Measurements from ENCODE around the gene CCNYL1. TPM values are rescaled to one million over a fixed set of nuclear protein-coding genes. Genes with fewer than 3 reads are reported as not detected.

The CCNYL1 gene
- total RNA-seq, 2 experiments from 2014 or later: 4.2 to 24.2 TPM

DNA sequence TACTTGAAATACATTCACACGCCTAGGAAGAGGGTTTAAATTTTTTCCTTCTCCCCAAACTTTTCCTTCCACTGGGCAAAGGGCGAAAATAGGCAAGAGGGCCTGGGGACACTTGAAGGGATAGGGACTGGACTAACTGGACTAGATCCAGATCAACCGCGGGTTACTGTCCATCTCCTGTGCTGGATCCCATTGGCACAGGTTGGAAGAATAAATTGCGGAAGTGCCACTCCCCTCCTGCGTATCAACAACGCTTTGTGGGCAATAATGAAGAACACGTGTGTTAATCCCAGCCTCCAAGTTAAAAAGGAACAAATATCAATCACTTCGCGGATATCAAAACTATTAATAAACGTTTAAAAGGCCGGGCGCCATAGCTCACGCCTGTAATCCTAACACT, 60.0 kb downstream of the CCNYL1 start:
- TF ChIP-seq EZH2phosphoT487 (IDR thresholded peaks at IDR 0.05; ENCODE audit: borderline replicate concordance, low read depth, low read length) (no peak), CTCF (conservative IDR thresholded peaks at IDR 0.05; ENCODE audit: low read length) (no peak)
- peaks cover 11% of the 10 kb centered on the region for H3K4me1 ChIP-seq (ENCODE audit: insufficient read depth, low read length, poor library complexity, severe bottlenecking)
- intact Hi-C loops (cut with micrococcal nuclease; ENCODE audit: unreplicated experiment): loop anchor here (5.0 kb wide), 1 partner anchor 59 kb away; the partner anchor contains the start of gene CCNYL1
- no peaks in the 10 kb centered on the region for H3K36me3 ChIP-seq (ENCODE audit: insufficient read depth, low read length)
- no peak overlapping the region for H3K4me3 ChIP-seq (ENCODE audit: low read depth, low read length, poor library complexity, severe bottlenecking)
- BruUV-seq (replicated peaks): no TSS peak
- H3K4me2 ChIP-seq (ENCODE audit: low read length): no peak overlapping the region
- POLR2A ChIA-PET: no interaction called here
- DNase-seq (ENCODE audit: low spot score): no peak
- no peak overlapping the region for H3K27ac ChIP-seq (ENCODE audit: low read depth, low read length, poor library complexity, severe bottlenecking)
- H4K20me1 ChIP-seq (ENCODE audit: insufficient read depth, low read length): no peaks in the 10 kb centered on the region
- H3K9me2 ChIP-seq (ENCODE audit: insufficient read depth, low read length): no peaks in the 10 kb centered on the region
- no peak overlapping the region for H2AFZ ChIP-seq (ENCODE audit: low read length)
- H3K9me3 ChIP-seq (ENCODE audit: low read length): no peaks in the 10 kb centered on the region
- H3K79me2 ChIP-seq (ENCODE audit: insufficient read depth, low read depth, low read length): no peaks in the 10 kb centered on the region
- CTCF ChIA-PET (ENCODE audit: unreplicated experiment): no interaction called here

DNA sequence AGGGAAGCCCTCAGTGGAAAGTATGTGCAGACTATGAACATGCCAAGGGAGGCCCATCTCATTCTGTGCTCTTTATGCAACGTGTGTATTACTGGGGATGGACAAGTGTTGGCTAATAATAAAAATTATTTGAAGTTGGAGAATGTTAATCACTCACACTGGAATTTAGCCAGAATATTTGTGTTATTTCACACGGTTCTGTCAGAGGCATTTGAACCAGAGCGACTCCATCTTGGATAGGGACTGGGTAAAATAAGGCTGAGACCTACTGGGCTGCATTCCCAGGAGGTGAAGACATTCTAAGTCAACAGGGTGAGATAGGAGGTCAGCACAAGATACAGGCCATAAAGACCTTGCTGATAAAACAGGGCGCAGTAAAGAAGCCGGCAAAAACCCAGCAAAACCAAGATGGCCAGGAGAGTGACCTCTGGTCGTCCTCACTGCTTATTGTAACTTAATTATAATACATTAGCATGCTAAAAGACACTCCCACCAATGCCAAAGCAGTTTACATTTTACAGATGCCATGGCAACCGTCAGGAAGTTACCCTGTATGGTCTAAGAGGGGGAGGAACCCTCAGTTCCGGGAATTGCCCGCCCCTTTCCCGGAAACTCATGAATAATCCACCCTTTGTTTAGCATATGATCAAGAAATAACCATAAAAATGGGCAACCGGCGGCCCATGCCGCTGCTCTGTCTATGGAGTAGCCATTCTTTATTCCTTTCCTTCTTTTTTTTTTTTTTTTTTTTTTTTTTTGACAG, 60.8 kb downstream of the CCNYL1 start:
- H2AFZ ChIP-seq (ENCODE audit: low read length): no peak overlapping the region
- H3K4me2 ChIP-seq (ENCODE audit: low read length): no peak overlapping the region
- CTCF ChIA-PET (ENCODE audit: unreplicated experiment): no interaction called here
- H3K4me1 ChIP-seq (ENCODE audit: insufficient read depth, low read length, poor library complexity, severe bottlenecking): peaks cover 11% of the 10 kb centered on the region
- POLR2A ChIA-PET: no interaction called here
- no peak overlapping the region for H3K4me3 ChIP-seq (ENCODE audit: low read depth, low read length, poor library complexity, severe bottlenecking)
- H3K36me3 ChIP-seq (ENCODE audit: insufficient read depth, low read length): no peaks in the 10 kb centered on the region
- H4K20me1 ChIP-seq (ENCODE audit: insufficient read depth, low read length): no peaks in the 10 kb centered on the region
- TF ChIP-seq CTCF (conservative IDR thresholded peaks at IDR 0.05; ENCODE audit: low read length) (no peak), EZH2phosphoT487 (IDR thresholded peaks at IDR 0.05; ENCODE audit: borderline replicate concordance, low read depth, low read length) (no peak)
- H3K9me2 ChIP-seq (ENCODE audit: insufficient read depth, low read length): no peaks in the 10 kb centered on the region
- no peaks in the 10 kb centered on the region for H3K9me3 ChIP-seq (ENCODE audit: low read length)
- no peak overlapping the region for H3K27ac ChIP-seq (ENCODE audit: low read depth, low read length, poor library complexity, severe bottlenecking)
- intact Hi-C loops (cut with micrococcal nuclease; ENCODE audit: unreplicated experiment): loop anchor here (5.0 kb wide), 1 partner anchor 60 kb away; the partner anchor contains the start of gene CCNYL1
- H3K79me2 ChIP-seq (ENCODE audit: insufficient read depth, low read depth, low read length): no peaks in the 10 kb centered on the region
- BruUV-seq (replicated peaks): no TSS peak
- no peak for DNase-seq (ENCODE audit: low spot score)

- Histone ChIP-seq H3K9me2 (ENCODE audit: insufficient read depth, low read length) (no peaks in the 10 kb centered on the region), H3K9me3 (ENCODE audit: low read length) (no peaks in the 10 kb centered on the region), H3K4me3 (ENCODE audit: low read depth, low read length, poor library complexity, severe bottlenecking) (no peak overlapping the region), H3K36me3 (ENCODE audit: insufficient read depth, low read length) (no peaks in the 10 kb centered on the region), H3K27ac (ENCODE audit: low read depth, low read length, poor library complexity, severe bottlenecking) (no peak overlapping the region), H3K79me2 (ENCODE audit: insufficient read depth, low read depth, low read length) (no peaks in the 10 kb centered on the region), H2AFZ (ENCODE audit: low read length) (no peak overlapping the region), H3K4me1 (ENCODE audit: insufficient read depth, low read length, poor library complexity, severe bottlenecking) (peaks cover 11% of the 10 kb centered on the region), H4K20me1 (ENCODE audit: insufficient read depth, low read length) (no peaks in the 10 kb centered on the region), H3K4me2 (ENCODE audit: low read length) (no peak overlapping the region)
- ChIA-PET POLR2A (interaction anchor here (0.7 kb wide), 1 partner anchor 160 kb away, joined by 4 read pairs; no protein-coding TSS in a partner anchor), CTCF (ENCODE audit: unreplicated experiment) (no interaction called here)
- TF ChIP-seq CTCF (conservative IDR thresholded peaks at IDR 0.05; ENCODE audit: low read length) (no peak), EZH2phosphoT487 (IDR thresholded peaks at IDR 0.05; ENCODE audit: borderline replicate concordance, low read depth, low read length) (no peak)
- no peak for DNase-seq (ENCODE audit: low spot score)
- no TSS peak for BruUV-seq (replicated peaks)
- intact Hi-C loops (cut with micrococcal nuclease; ENCODE audit: unreplicated experiment): loop anchor here (5.0 kb wide), 1 partner anchor 61 kb away; the partner anchor contains the start of gene CCNYL1
These were observed 61.4 kb downstream of the CCNYL1 start for GRCh38 chr2:207772844-207773205.
